IPS-NIHi11 (cell line): Measurements from ENCODE around the gene KDM2B.

ENCODE experiments used
- DNase-seq: peaks from one replicate; pipeline ENCODE4 v3.0.0; 2012; ENCODE audit warnings: mixed read lengths, low spot score

The KDM2B gene

GRCh38 chr12:121430833-121431415 is 149.9 kb downstream of the KDM2B start:
- no peak for DNase-seq

DNA sequence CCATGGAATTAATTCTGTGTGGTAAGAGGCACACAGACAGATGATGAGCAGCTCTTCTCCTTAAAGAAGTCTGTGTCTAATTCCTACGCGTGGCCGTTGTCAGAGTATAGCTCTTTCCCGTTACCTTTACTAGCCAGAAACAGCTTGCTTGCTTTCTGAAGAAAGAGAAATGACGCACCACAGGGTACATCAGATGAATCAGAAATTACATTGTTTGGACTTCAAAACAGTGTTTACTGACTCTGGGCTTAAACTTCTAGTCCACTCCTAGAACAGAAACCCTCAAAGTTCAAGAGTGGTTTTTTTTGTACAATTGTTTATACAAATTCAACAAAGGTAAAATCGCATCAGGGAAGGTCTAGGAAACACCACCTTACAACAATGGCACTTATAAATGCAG is 151.9 kb downstream of the KDM2B start:
- no peak for DNase-seq

DNA sequence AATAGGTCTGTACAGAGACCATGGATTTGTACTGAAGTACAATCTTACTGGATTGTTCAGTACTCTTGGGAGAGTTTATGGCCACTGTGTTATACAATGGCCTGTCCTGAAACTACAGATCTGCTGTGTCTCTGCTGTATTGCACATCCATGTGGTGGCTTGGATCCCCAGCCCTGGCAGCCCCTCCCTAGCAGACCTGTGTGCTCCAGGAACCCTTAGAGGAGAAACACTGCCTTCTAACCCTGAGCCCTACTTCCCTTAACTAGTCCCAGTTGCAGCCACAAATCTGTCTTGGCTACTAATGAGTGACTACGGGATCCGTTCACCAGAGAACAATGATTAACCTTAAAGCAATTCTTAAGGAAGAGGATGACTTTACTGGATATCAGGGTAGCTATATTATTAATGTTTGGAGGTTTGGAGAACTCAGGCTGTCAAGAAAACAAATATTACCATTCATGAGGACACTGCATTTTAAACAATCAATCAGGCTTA is 153.2 kb downstream of the KDM2B start:
- no peak for DNase-seq

GRCh38 chr12:121424624-121424975 is 156.2 kb downstream of the KDM2B start:
- DNase-seq = no peak

DNA sequence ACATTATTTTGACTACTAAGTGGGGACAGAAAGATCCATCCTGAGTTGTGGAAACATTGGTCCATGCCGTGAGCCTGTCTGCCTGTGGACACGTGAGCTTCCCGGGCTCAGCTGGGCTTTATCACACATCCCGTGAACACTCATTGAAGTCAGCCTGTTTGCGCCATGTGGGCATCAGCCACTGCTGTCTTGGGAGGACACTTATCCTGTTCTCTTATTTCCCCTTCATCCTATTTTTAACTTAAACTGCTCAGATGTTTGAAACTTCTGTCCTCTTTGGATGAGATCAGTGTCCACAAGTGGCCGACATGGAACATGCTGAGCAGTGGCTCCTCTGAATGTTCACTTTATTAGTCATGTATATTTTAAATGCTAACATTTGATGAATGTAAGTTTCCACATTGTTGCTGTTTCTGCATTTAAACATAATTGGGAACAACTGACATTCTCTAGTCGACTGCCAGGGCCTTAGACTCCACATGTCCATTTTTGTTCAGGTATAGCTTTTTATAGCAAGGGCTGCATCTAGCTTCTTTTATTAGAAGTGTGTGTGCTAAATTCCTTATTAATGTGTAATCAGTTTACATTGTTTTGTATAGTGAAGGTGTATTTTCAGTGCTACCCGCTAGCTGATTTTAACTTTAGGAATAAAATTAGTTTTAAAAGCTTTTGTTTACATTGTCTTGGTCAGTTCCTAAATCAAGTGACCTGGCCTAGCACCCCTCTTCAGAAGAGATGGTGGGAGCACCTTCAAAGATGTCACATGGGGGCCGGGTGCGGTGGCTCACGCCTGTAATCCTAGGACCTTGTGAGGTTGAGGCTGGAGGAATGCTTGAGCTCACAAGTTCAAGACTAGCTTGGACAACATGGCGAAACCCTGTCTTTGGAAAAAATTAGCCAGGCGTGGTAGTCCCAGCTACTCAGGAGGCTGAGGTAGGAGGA is 156.9 kb downstream of the KDM2B start:
- DNase-seq = no peak

DNA sequence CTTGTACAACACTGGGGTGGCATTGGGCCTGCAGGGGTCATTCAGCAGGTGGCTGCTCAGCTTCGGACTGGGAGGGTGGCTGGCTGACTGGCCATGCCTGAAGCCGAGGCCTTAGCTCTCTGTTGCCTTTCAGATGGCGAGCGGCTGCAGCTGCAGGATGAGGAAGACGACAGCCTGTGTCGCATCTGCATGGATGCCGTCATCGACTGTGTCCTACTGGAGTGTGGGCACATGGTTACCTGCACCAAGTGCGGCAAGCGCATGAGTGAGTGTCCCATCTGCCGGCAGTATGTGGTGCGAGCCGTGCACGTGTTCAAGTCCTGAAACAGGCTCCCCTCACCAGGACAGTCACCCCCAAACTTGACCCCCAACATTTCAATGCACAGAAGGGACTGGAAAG is 157.6 kb downstream of the KDM2B start:
- DNase-seq = no peak

- no peak for DNase-seq
Observed at GRCh38 chr12:121420109-121420508, 160.7 kb downstream of the KDM2B start.

DNA sequence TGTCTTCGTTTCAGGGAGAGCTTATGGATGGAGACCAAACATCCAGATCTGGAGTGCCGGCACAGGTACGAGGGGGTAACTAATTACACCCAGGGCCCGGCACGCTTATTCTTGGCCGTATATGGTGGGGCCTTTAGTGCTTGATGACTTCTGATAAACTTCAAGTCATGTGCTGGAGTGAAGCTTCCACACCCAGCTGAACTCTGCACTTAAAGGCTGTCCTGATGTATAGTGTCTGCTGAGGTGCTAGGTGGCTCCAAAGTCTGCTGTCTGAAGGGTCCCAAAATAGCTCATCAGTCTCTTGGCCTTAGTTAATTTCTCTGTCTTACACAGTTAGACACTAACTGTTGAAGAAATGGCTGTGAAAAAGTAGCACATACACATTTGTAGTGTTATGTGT is 163.0 kb downstream of the KDM2B start:
- no peak for DNase-seq

DNA sequence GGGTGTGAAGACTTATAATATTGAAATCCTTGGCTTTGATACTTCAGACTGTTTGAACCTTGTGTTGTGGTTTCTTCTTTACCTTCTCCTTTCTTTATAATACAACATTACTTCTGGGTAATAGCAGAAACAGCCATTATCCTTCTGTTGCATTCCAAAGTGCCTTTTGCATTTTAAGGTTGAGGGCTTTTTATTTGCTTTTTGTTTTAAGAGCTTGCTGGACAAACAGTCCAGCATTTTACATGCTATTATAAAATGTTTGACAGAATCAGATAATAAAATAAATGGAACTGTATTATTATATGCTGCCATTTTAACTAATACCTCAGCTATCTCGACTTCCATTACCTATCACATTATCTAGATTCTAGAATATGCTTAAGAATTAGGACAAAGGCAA is 166.9 kb downstream of the KDM2B start:
- DNase-seq = no peak

GRCh38 chr12:121405211-121405610 is 175.6 kb downstream of the KDM2B start:
- no peak for DNase-seq

DNA sequence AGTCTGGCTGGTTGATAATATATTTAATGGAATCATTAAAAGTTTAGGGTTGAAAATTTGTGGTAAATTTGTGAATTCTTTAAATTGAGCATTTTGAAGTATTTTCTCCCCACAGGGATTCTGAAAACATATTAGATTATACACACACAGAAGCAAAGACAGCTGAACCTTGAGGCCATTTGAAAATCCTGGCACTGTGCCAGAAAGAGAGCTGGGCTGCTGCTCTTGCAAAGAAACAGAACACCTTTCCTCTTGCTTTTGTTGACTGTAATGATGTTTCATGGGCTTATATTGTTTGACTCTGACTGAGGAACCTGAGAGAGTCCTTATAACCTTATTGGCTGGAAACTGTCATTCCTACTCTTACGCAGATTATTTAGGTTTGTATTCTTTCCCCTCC is 176.1 kb downstream of the KDM2B start:
- no peak for DNase-seq

DNA sequence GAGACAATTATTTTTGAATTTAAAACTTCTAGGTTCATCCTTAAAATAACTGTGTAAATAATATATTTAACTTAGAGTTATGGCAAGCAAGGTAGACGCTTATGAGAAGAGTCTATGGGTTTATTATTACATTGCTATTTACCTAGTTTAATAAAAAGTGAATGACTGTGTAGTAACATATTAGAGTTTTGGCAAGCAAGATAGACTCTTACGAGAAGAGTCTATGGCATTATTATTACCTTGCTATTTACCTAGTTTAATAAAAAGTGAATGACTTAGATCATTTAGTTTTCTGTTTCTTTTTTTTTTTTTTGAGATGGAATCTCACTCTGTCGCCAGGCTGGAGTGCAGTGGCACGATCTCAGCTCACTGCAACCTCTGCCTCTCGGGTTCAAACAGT is 177.1 kb downstream of the KDM2B start:
- no peak for DNase-seq

DNA sequence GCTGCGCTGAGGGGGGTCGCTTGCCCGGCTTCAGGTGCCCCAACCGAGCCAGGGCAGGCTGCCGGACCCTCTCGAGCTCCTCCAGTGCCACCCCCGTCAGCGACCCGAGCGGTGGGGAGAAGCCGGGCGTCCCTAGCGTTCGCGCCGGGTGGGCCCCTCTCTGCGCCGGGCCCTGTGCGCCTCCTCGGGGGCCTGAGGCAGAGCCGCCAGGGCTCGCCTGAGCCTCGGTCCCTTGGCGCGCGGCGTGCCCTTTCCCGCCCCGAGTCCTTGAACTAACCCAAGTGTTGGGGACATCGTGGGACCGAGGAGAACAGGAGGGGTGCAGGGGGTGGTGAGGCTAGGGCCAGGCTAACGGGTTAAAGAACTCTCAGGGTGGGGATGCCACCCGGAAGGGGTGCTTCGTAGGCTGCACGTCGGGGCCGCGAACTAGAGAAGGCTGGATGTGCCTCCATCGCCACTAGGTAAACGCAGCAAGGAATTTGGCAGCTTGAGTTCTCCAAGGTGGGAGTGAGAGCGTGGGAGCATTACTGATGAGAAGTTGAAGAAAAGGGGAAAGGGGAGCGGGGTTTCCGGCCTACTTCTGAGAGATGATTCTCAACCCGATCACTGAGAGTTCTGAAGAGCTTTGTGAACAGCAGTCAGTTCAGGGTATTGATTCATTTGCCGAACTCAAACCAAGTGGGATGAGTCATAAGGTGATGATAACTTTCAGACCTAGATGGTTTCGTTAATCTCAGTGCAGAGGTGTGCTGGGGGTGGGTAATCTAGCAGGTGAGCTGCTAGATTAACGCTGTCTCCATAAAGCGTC is 180.3 kb downstream of the KDM2B start:
- DNase-seq = peak; percentile 39

GRCh38 chr12:121399391-121400331 is 181.2 kb downstream of the KDM2B start, which contains the start of gene RNF34:
Gene RNF34 (plus strand): TSS chr12:121400118. CDS start chr12:121400213, 95 bp downstream.
- DNase-seq = peak; percentile 99

- DNase-seq = no peak
Observed at GRCh38 chr12:121398355-121398754, 182.5 kb downstream of the KDM2B start.

DNA sequence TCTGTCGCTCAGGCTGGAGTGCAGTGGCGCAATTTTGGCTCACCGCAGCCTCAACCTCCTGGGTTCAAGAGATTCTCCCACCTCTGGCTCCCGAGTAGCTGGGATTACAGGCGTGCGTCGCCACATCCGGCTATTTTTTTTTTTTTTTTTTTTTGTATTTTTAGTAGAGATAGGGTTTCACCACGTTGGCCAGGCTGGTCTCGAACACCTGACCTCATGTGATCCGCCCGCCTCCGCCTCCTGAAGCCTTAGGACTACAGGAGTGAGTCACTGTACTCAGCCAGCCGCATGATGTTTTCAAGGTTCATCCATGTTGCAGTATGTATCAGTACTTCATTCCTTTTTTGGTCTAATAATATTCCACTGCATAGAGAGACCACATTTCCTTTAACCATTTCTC is 183.3 kb downstream of the KDM2B start:
- DNase-seq = no peak

DNA sequence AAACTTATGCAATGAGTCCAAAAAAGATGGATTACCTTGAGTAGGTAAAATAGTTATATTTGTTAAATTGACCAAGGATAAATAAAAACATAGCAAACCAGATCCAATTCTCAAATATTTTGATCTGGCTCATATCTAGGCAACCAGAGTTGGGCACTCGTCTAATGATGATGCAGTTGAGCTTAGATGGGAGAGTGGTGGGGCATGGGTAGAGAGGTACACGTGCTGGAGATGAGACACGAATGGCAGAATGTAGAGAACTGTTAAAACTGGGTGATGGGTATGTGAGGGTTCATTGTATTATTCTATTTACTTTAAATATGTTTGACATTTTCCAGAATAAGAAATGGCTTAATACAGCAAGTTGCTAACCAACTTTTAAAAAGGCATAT is 188.5 kb downstream of the KDM2B start:
- DNase-seq = no peak

- DNase-seq = no peak
Observed at GRCh38 chr12:121391619-121392324, 189.1 kb downstream of the KDM2B start.

DNA sequence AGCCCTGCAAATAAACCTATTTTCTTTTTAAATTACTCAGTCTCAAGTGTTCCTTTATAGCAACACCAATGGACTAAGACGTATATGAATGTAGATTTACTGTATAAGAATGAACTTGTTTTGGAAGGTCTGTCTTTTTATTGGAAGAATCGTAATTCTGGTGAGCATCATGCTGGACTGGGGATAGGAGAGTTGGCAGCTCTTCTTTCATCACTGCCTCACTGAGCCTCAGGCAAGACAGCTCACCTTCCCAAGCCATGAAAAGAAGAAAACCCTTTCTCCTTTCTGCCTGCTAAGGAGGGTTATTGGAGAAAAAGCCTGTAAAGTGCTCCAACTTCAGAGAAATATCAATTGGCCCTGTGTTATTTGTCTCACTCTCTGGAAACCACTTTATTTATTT is 190.0 kb downstream of the KDM2B start:
- no peak for DNase-seq

DNA sequence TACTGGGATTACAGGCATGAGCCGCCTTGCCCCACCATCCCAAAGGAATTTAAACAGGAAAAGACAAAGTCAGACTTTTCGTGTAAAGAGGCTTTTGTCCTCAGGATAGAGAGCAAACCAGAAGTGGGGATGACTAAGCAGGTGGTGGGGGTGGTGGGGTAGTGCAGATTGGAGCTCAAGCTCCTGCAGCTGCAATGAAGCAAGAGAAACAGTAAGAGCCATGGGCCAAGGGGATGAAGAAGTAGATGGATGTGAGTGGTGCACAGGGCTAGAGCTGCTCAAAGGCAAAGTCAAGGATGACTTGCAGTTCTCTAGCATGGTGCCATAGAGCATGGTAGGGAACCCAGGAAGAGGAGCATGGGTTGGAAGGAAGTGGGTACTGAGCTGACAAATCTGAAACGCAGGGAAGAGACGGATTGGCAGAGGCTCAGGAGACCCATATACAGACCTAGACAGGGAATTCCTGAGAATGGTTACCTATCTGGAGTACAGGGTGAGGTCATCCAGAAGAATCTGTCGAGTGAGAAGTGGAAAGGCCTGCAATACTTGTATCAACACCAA is 192.3 kb downstream of the KDM2B start:
- DNase-seq = no peak
